GM23338 (cell line): ENCODE data around the gene NAP1L2. TPM values are rescaled to one million over a fixed set of nuclear protein-coding genes. Genes with fewer than 3 reads are reported as not detected.

ENCODE experiments used
- ATAC-seq: fragments of 200-7000 bp; cut with Tn5 transposase; 3 replicates; pipeline ENCODE4 v1.9.1; 2020
- DNase-seq: peaks from one replicate; pipeline ENCODE4 v3.0.0-alpha.2; 2015; ENCODE audit warnings: low spot score
- H2AFZ ChIP-seq: fragments of 200-600 bp; sonication (generic); 2 replicates; pipeline ENCODE4 v1.8.0; 2016; ENCODE audit warnings: antibody characterized with exemption, mild to moderate bottlenecking, moderate library complexity
- H3F3A ChIP-seq: fragments of 200-600 bp; sonication (generic); replicated peaks from 2 replicates; pipeline ENCODE4 v1.8.0; 2017; ENCODE audit warnings: antibody characterized with exemption, mixed run types, low read depth
- H3K27ac ChIP-seq: fragments of 200-600 bp; sonication (generic); 2 replicates; pipeline ENCODE4 v1.6.1; 2016; ENCODE audit warnings: low read depth
- H3K27me3 ChIP-seq: fragments of 200-600 bp; sonication (generic); 2 replicates; pipeline ENCODE4 v1.8.0; 2016; ENCODE audit warnings: mild to moderate bottlenecking, mixed run types, moderate library complexity; ENCODE audit not compliant: insufficient read depth
- H3K36me3 ChIP-seq: fragments of 200-600 bp; sonication (generic); 2 replicates; pipeline ENCODE4 v1.8.0; 2016; ENCODE audit warnings: mild to moderate bottlenecking; ENCODE audit not compliant: insufficient read depth
- H3K4me1 ChIP-seq: fragments of 200-600 bp; sonication (generic); 2 replicates; pipeline ENCODE4 v1.8.0; 2016; ENCODE audit warnings: mild to moderate bottlenecking, moderate library complexity; ENCODE audit not compliant: insufficient read depth
- H3K4me2 ChIP-seq: fragments of 200-600 bp; sonication (generic); 2 replicates; pipeline ENCODE4 v1.7.1; 2017; ENCODE audit warnings: mixed run types
- H3K4me3 ChIP-seq: fragments of 200-600 bp; sonication (generic); 2 replicates; pipeline ENCODE4 v1.6.1; 2016; ENCODE audit warnings: mixed run types
- H3K79me2 ChIP-seq: fragments of 200-600 bp; sonication (generic); replicated peaks from 2 replicates; pipeline ENCODE4 v1.8.0; 2017; ENCODE audit warnings: mild to moderate bottlenecking; ENCODE audit not compliant: insufficient read depth
- H3K9me2 ChIP-seq: fragments of 200-600 bp; sonication (generic); 2 replicates; pipeline ENCODE4 v1.8.0; 2017; ENCODE audit not compliant: insufficient read depth
- H4K20me1 ChIP-seq: fragments of 200-600 bp; sonication (generic); replicated peaks from 2 replicates; pipeline ENCODE4 v1.8.0; 2017; ENCODE audit warnings: mild to moderate bottlenecking; ENCODE audit not compliant: insufficient read depth
- H3K27ac Mint-ChIP-seq: 2 replicates; pipeline ENCODE4 v1.8.0; 2020; ENCODE audit warnings: inconsistent platforms, mild to moderate bottlenecking, moderate library complexity, mixed read lengths
- H3K27me3 Mint-ChIP-seq: 3 replicates; pipeline ENCODE4 v1.8.0; 2022; ENCODE audit warnings: low read depth, mild to moderate bottlenecking, moderate library complexity, mixed read lengths, inconsistent platforms; ENCODE audit not compliant: insufficient read depth, poor library complexity
- H3K36me3 Mint-ChIP-seq: 3 replicates; pipeline ENCODE4 v1.8.0; 2021; ENCODE audit warnings: low read depth, mild to moderate bottlenecking, inconsistent platforms, moderate library complexity, mixed read lengths
- H3K4me1 Mint-ChIP-seq: 3 replicates; pipeline ENCODE4 v1.8.0; 2020; ENCODE audit warnings: mild to moderate bottlenecking, inconsistent platforms, mixed read lengths
- H3K4me3 Mint-ChIP-seq: 3 replicates; pipeline ENCODE4 v1.8.0; 2021; ENCODE audit warnings: moderate library complexity, mild to moderate bottlenecking, inconsistent platforms, mixed read lengths
- H3K9me3 Mint-ChIP-seq: 3 replicates; pipeline ENCODE4 v1.8.0; 2020; ENCODE audit warnings: moderate library complexity, mild to moderate bottlenecking, inconsistent platforms, mixed read lengths
- CREB1 ChIP-seq: fragments of 250-450 bp; sonication (Bioruptor Pico); IDR thresholded peaks from 2 replicates; pipeline ENCODE4 v1.5.0; 2020; ENCODE audit warnings: low read depth, mild to moderate bottlenecking, moderate library complexity
- EZH2 ChIP-seq: fragments of 200-600 bp; sonication (generic); IDR thresholded peaks from one replicate; pipeline ENCODE4 v1.8.0; 2017; ENCODE audit warnings: antibody characterized with exemption, mild to moderate bottlenecking, low read depth; ENCODE audit not compliant: unreplicated experiment
- EZH2phosphoT487 ChIP-seq: fragments of 200-600 bp; sonication (generic); IDR thresholded peaks from one replicate; pipeline ENCODE4 v1.8.1; 2018; ENCODE audit warnings: antibody characterized with exemption; ENCODE audit not compliant: unreplicated experiment
- JUNB ChIP-seq: IDR thresholded peaks from one replicate; pipeline ENCODE4 v1.6.1; 2016; ENCODE audit warnings: antibody characterized with exemption; ENCODE audit not compliant: unreplicated experiment
- NANOG ChIP-seq: IDR thresholded peaks from 2 replicates; pipeline ENCODE4 v1.6.1; 2016; ENCODE audit warnings: antibody characterized with exemption, borderline replicate concordance
- POLR2AphosphoS5 ChIP-seq: IDR thresholded peaks from 2 replicates; pipeline ENCODE4 v1.6.1; 2016; ENCODE audit warnings: antibody characterized with exemption, low read depth
- STAT1 ChIP-seq: IDR thresholded peaks from one replicate; pipeline ENCODE4 v1.6.1; 2016; ENCODE audit warnings: antibody characterized with exemption; ENCODE audit not compliant: unreplicated experiment
- ZNF114 ChIP-seq: fragments of 250-450 bp; sonication (Bioruptor Pico); IDR thresholded peaks from 2 replicates; pipeline ENCODE4 v1.5.0; 2020; ENCODE audit warnings: mild to moderate bottlenecking, moderate library complexity
- ZNF331 ChIP-seq: fragments of 250-450 bp; sonication (Bioruptor Pico); IDR thresholded peaks from 2 replicates; pipeline ENCODE4 v1.5.0; 2020; ENCODE audit warnings: low read depth, mild to moderate bottlenecking, moderate library complexity
- polyA plus RNA-seq: library from polyadenylated mRNA; unstranded; fragments of >200 nt; fragmentation: Nextera tagmentation; extraction: Ambion mirVana; gene quantifications from 2 replicates; pipeline ENCODE4 v1.2.1, GENCODE V29; 2016
- total RNA-seq: library from RNA; depleted of rRNA; stranded (reverse); fragments of >200 nt; shearing (Covaris generic); gene quantifications from 2 replicates; pipeline ENCODE4 v1.2.3, GENCODE V29; 2014
- TF ChIP-seq, protein P1 (sequence below), 2 experiments: fragments of 200-600 bp in 1 of 2; sonication (generic) in 1 of 2; conservative IDR thresholded peaks; 2 replicates each; pipeline versions ENCODE4 v1.5.1 to v1.6.1; 2016 to 2017; ENCODE audit warnings: antibody characterized with exemption in 2 of 2, low read depth in 2 of 2, mild to moderate bottlenecking in 2 of 2, moderate library complexity in 1 of 2
- TF ChIP-seq, protein P2 (sequence below): IDR thresholded peaks from 2 replicates; pipeline ENCODE4 v1.6.1; 2016; ENCODE audit warnings: antibody characterized with exemption
- TF ChIP-seq, protein P3 (sequence below): IDR thresholded peaks from one replicate; pipeline ENCODE4 v1.6.1; 2018; ENCODE audit warnings: antibody characterized with exemption; ENCODE audit not compliant: unreplicated experiment

Gene NAP1L2
- total and polyA plus RNA-seq, 2 experiments from 2014 or later, result 11.4 to 16.2 TPM

DNA sequence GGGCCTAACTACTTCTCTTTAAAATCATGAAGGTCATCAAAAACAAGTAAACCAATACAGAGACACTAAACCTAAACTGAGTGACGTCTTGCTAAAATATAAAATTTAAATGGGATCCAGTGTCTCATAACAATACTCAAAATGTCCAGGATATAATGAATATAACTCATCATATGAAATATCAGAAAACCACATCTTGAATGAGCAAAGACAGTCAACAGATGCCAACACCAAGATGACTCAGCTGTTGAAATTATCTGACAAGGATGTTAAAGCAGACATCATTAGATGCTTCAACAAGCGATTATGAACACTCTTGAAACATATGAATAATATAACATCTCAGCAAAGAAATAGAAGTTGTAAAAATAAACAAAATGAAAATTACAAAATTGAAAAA, 8.3 kb downstream of the NAP1L2 start:
- Histone ChIP-seq H3K27ac (no peak overlapping the region), H3K4me3 (no peak overlapping the region), H3K4me2 (no peak overlapping the region), H3K79me2 (no peaks in the 10 kb centered on the region), H3K27me3 (no peaks in the 10 kb centered on the region), H3K4me1 (no peaks in the 10 kb centered on the region), H3K36me3 (no peaks in the 10 kb centered on the region), H3K9me2 (no peaks in the 10 kb centered on the region), H3F3A (no peaks in the 10 kb centered on the region), H4K20me1 (no peaks in the 10 kb centered on the region), H2AFZ (no peak overlapping the region)
- H3K27me3 Mint-ChIP-seq, result no peaks in the 10 kb centered on the region
- H3K27ac Mint-ChIP-seq, result no peak overlapping the region
- TF ChIP-seq JUNB, result no peak
- TF ChIP-seq NANOG, result no peak
- TF ChIP-seq ZNF331, result no peak
- no peak for TF ChIP-seq EZH2
- TF ChIP-seq ZNF114 (CRISPR knock-in tag), result no peak
- TF ChIP-seq, protein P1, sequence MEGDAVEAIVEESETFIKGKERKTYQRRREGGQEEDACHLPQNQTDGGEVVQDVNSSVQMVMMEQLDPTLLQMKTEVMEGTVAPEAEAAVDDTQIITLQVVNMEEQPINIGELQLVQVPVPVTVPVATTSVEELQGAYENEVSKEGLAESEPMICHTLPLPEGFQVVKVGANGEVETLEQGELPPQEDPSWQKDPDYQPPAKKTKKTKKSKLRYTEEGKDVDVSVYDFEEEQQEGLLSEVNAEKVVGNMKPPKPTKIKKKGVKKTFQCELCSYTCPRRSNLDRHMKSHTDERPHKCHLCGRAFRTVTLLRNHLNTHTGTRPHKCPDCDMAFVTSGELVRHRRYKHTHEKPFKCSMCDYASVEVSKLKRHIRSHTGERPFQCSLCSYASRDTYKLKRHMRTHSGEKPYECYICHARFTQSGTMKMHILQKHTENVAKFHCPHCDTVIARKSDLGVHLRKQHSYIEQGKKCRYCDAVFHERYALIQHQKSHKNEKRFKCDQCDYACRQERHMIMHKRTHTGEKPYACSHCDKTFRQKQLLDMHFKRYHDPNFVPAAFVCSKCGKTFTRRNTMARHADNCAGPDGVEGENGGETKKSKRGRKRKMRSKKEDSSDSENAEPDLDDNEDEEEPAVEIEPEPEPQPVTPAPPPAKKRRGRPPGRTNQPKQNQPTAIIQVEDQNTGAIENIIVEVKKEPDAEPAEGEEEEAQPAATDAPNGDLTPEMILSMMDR (conservative IDR thresholded peaks at IDR 0.05; ENCODE audit: low read depth in 2 of 2), result no peak
- TF ChIP-seq, protein P2, sequence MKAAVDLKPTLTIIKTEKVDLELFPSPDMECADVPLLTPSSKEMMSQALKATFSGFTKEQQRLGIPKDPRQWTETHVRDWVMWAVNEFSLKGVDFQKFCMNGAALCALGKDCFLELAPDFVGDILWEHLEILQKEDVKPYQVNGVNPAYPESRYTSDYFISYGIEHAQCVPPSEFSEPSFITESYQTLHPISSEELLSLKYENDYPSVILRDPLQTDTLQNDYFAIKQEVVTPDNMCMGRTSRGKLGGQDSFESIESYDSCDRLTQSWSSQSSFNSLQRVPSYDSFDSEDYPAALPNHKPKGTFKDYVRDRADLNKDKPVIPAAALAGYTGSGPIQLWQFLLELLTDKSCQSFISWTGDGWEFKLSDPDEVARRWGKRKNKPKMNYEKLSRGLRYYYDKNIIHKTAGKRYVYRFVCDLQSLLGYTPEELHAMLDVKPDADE, result no peak
- no peak for TF ChIP-seq EZH2phosphoT487
- TF ChIP-seq CREB1 (CRISPR knock-in tag), result no peak
- peaks cover 6% of the 10 kb centered on the region; the same call in 2 of the 3 replicates for H3K36me3 Mint-ChIP-seq
- ATAC-seq (no peak), DNase-seq (no peak)
- peaks cover 12% of the 10 kb centered on the region for H3K9me3 Mint-ChIP-seq
- no peak overlapping the region for H3K4me3 Mint-ChIP-seq
- H3K4me1 Mint-ChIP-seq, result no peaks in the 10 kb centered on the region

DNA sequence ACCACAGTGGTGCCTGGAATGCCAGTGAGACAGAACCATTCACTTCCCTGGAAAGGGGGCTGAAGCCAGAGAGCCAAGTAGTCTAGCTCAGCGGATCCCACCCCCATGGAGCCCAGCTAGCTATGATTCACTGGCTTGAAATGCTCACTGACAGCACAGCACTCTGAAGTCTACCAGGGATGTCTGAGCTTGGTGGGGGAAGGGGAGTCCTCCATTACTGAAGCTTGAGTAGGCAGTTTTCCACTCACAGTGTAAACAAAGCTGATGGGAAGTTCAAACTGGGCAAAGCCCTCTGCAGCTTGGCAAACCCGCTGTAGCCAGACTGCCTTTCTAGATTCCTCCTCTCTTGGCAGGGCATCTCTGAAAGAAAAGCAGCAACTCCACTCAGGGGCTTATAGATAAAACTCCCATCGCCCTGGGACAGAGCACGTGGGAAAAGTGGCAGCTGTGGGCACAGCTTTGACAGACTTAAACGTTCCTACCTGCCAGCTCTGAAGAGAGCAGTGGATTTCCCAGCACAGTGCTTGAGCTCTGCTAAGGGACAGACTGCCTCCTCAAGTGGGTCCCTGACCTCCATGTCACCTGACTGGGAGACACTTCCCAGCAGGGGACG, 32.0 kb downstream of the NAP1L2 start:
- H3K27me3 ChIP-seq, result no peaks in the 10 kb centered on the region
- no peaks in the 10 kb centered on the region for H3K36me3 ChIP-seq
- no peaks in the 10 kb centered on the region for H3K4me1 ChIP-seq
- Mint-ChIP-seq H3K36me3 (peaks cover 9% of the 10 kb centered on the region; the same call in 2 of the 3 replicates), H3K27ac (no peak overlapping the region), H3K27me3 (peaks cover 2% of the 10 kb centered on the region), H3K9me3 (peaks cover 14% of the 10 kb centered on the region), H3K4me1 (no peaks in the 10 kb centered on the region), H3K4me3 (no peak overlapping the region)
- no peaks in the 10 kb centered on the region for H3K9me2 ChIP-seq
- no peak for DNase-seq
- ATAC-seq, result no peak
- H3K4me2 ChIP-seq, result no peak overlapping the region
- no peak overlapping the region for H3K4me3 ChIP-seq
- no peak overlapping the region for H3K27ac ChIP-seq
- H3K79me2 ChIP-seq, result no peaks in the 10 kb centered on the region
- no peak overlapping the region for H2AFZ ChIP-seq
- no peaks in the 10 kb centered on the region for H4K20me1 ChIP-seq
- H3F3A ChIP-seq, result no peaks in the 10 kb centered on the region
- TF ChIP-seq EZH2phosphoT487, result no peak
- TF ChIP-seq, protein P2, result no peak
- TF ChIP-seq EZH2, result no peak
- no peak for TF ChIP-seq CREB1 (CRISPR knock-in tag)
- TF ChIP-seq, protein P3, sequence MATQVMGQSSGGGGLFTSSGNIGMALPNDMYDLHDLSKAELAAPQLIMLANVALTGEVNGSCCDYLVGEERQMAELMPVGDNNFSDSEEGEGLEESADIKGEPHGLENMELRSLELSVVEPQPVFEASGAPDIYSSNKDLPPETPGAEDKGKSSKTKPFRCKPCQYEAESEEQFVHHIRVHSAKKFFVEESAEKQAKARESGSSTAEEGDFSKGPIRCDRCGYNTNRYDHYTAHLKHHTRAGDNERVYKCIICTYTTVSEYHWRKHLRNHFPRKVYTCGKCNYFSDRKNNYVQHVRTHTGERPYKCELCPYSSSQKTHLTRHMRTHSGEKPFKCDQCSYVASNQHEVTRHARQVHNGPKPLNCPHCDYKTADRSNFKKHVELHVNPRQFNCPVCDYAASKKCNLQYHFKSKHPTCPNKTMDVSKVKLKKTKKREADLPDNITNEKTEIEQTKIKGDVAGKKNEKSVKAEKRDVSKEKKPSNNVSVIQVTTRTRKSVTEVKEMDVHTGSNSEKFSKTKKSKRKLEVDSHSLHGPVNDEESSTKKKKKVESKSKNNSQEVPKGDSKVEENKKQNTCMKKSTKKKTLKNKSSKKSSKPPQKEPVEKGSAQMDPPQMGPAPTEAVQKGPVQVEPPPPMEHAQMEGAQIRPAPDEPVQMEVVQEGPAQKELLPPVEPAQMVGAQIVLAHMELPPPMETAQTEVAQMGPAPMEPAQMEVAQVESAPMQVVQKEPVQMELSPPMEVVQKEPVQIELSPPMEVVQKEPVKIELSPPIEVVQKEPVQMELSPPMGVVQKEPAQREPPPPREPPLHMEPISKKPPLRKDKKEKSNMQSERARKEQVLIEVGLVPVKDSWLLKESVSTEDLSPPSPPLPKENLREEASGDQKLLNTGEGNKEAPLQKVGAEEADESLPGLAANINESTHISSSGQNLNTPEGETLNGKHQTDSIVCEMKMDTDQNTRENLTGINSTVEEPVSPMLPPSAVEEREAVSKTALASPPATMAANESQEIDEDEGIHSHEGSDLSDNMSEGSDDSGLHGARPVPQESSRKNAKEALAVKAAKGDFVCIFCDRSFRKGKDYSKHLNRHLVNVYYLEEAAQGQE, result no peak
- TF ChIP-seq STAT1, result no peak
- TF ChIP-seq, protein P1 (conservative IDR thresholded peaks at IDR 0.05; ENCODE audit: low read depth in 2 of 2), result no peak
- TF ChIP-seq POLR2AphosphoS5, result no peak
- TF ChIP-seq ZNF331, result no peak
- TF ChIP-seq NANOG, result no peak
- no peak for TF ChIP-seq ZNF114 (CRISPR knock-in tag)
- TF ChIP-seq JUNB, result no peak
